ENCODE results near the gene BMF. TPM values are rescaled to one million over a fixed set of nuclear protein-coding genes. Genes with fewer than 3 reads are reported as not detected.

The BMF gene
- total and polyA plus RNA-seq, 4 donors, result 0.63 to 10.2 (median 4.0) TPM

GRCh38 chr15:40130118-40130517, 21.4 kb upstream of the BMF start:
- Histone ChIP-seq H3K9ac (ENCODE audit: low read depth in 1 of 2, low read length in 2 of 2) (no peak overlapping the region), H3K27ac (ENCODE audit: low read depth in 1 of 2, low read length in 2 of 2) (no peak overlapping the region), H3K36me3 (ENCODE audit: control insufficient read depth in 4 of 4, insufficient read depth in 3 of 4, low read depth in 1 of 4, low read length in 3 of 4) (no peaks in the 10 kb centered on the region), H3K4me1 (ENCODE audit: control insufficient read depth in 4 of 4, insufficient read depth in 4 of 4, low read length in 3 of 4) (no peaks in the 10 kb centered on the region), H3K27me3 (ENCODE audit: control insufficient read depth in 4 of 4, insufficient read depth in 4 of 4, low read length in 3 of 4) (no peaks in the 10 kb centered on the region), H3K4me3 (ENCODE audit: low read depth in 1 of 3, low read length in 3 of 3) (no peak overlapping the region), H3K9me3 (ENCODE audit: control insufficient read depth in 4 of 4, low read length in 3 of 4) (no peaks in the 10 kb centered on the region)
- no peak for DNase-seq (ENCODE audit: low spot score)
- TF ChIP-seq EGR1 (IDR thresholded peaks at IDR 0.05; ENCODE audit: low read depth in 2 of 2), result no peak
- no peak for TF ChIP-seq SP1 (IDR thresholded peaks at IDR 0.05)
- TF ChIP-seq JUND (IDR thresholded peaks at IDR 0.05), result no peak
- TF ChIP-seq FOXA2 (IDR thresholded peaks at IDR 0.05), result no peak
- TF ChIP-seq FOXA1 (IDR thresholded peaks at IDR 0.05), result no peak
- TF ChIP-seq MAX (IDR thresholded peaks at IDR 0.05), result no peak
- no peak for TF ChIP-seq REST (IDR thresholded peaks at IDR 0.05)
- TF ChIP-seq CTCF (IDR thresholded peaks at IDR 0.05; ENCODE audit: low read depth, low read length, missing input control), result no peak
- no peak for TF ChIP-seq HNF4G (IDR thresholded peaks at IDR 0.05)
- TF ChIP-seq TAF1 (conservative IDR thresholded peaks at IDR 0.05), result no peak
- no peak for TF ChIP-seq YY1 (IDR thresholded peaks at IDR 0.05)
- no peak for TF ChIP-seq NR2F2 (IDR thresholded peaks at IDR 0.05)
- TF ChIP-seq RAD21 (IDR thresholded peaks at IDR 0.05), result no peak
- no peak for TF ChIP-seq ZBTB33 (IDR thresholded peaks at IDR 0.05)
- no peak for TF ChIP-seq HNF4A (conservative IDR thresholded peaks at IDR 0.05)
- TF ChIP-seq RXRA (IDR thresholded peaks at IDR 0.05), result no peak
- WGBS, result 80% methylated on average over 5 of the region's 5 CpGs
